HG02610 (cell line): Measurements from ENCODE around the gene SHROOM3.

Experiments used
- ATAC-seq: cut with Tn5 transposase; IDR thresholded peaks from one replicate; pipeline ENCODE4 v1.9.1; 2021; ENCODE audit warnings: mild to moderate bottlenecking, moderate library complexity; ENCODE audit not compliant: unreplicated experiment

SHROOM3 gene

GRCh38 chr4:76652389-76652788, 217.4 kb downstream of the SHROOM3 start:
- ATAC-seq, result no peak

- ATAC-seq, result no peak
Observed at GRCh38 chr4:76654084-76654483, 219.1 kb downstream of the SHROOM3 start.

DNA sequence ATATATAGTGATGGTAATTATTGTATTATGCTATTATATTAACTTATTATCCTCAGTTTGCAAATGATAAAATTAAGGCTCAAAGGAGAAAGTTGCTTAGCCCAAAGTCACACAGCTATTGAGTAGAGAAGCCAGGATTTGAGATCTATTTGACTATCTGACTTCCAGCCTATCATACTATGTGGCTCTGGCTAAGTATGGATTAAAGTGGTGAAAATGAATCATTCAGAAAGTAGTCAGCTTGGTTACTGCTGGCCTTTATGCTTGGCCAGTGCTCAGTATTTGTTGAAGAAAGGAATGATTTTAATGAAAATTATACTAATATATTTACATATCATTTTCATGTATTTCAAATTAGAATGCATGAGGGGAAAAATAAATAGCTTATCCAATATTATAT, 219.8 kb downstream of the SHROOM3 start:
- ATAC-seq, result no peak

- no peak for ATAC-seq
Observed at GRCh38 chr4:76655566-76656479, 220.8 kb downstream of the SHROOM3 start.

DNA sequence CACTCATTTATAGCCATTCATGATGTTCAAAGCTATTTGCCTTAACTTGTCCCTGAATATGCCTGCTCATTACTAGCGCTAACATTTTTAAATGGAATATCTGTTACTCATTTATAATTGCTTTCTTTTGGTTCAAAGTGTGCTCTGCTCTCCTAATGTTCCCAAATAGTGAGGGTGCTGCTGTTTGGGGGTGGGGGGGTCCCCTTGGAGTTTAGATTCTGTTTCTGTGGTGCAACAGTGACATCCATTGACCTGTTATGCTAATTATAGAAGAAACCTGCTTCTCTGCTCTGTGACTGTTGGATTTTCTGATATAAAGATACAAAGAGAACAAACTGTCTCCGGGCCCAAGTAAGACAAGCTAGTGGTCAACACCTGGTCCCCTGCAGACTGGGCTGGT, 222.4 kb downstream of the SHROOM3 start:
- no peak for ATAC-seq

- no peak for ATAC-seq
Observed at GRCh38 chr4:76658231-76659102, 223.4 kb downstream of the SHROOM3 start.

GRCh38 chr4:76659103-76659490, 224.1 kb downstream of the SHROOM3 start:
- no peak for ATAC-seq

DNA sequence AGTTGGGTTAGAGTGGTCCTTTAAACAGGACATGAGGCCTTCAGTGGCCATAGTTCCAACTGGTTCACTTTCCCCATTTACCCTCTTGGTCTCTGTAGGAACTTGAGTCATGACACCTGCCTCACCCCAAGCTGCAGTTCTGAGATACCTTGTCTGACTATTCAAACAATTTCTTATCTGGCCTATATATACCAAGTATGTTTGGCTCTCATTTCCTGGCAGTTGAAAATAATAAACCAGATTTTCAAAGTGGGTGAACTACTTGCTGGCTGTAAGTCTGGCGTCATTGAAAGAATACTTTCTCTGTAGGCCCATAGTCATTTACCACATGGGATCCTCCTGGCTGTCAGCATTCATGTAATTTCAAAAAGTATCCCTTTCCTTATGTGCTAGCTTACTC, 228.8 kb downstream of the SHROOM3 start:
- ATAC-seq, result no peak

GRCh38 chr4:76665153-76665552, 230.1 kb downstream of the SHROOM3 start:
- ATAC-seq, result no peak

DNA sequence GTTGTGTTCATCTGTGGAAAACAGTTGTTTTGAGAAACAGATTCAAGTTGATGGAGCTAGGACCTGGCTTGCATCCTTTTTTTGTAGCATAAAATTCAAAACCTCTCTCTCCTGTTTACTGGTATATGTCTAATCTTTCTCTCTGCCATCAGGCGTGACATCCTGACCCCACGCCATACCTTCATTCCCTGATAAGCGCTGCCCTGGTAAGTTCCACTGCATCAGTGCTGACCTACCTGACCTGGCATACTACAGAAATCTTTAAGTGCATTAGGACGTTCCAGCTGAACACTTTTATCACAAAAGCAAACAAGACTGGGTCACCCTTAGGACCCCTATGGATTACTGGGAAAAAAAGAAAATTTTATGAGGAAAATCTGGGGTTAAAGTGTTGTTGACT, 230.7 kb downstream of the SHROOM3 start:
- no peak for ATAC-seq

- no peak for ATAC-seq
Observed at GRCh38 chr4:76666944-76667532, 232.0 kb downstream of the SHROOM3 start.

DNA sequence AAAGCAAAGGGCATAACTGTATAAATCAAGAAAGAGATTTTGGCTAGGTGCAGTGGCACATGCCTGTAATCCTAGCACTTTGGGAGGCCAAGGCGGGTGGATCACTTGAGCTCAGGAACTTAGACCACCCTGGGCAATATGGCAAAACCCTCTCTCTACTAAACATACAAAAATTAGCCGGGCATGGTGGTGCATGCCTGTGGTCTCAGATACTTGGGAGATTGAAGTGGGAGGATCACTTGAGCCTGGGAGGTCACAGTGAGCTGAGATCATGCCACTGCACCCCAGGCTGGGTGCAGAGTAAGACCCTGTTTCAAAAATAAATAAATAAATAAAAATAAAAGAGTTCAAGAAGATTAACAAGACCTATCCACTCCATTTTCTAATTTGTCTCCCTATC, 235.6 kb downstream of the SHROOM3 start:
- ATAC-seq, result no peak

- no peak for ATAC-seq
Observed at GRCh38 chr4:76673362-76673761, 238.3 kb downstream of the SHROOM3 start.

- ATAC-seq, result no peak
Observed at GRCh38 chr4:76674983-76675382, 240.0 kb downstream of the SHROOM3 start.

DNA sequence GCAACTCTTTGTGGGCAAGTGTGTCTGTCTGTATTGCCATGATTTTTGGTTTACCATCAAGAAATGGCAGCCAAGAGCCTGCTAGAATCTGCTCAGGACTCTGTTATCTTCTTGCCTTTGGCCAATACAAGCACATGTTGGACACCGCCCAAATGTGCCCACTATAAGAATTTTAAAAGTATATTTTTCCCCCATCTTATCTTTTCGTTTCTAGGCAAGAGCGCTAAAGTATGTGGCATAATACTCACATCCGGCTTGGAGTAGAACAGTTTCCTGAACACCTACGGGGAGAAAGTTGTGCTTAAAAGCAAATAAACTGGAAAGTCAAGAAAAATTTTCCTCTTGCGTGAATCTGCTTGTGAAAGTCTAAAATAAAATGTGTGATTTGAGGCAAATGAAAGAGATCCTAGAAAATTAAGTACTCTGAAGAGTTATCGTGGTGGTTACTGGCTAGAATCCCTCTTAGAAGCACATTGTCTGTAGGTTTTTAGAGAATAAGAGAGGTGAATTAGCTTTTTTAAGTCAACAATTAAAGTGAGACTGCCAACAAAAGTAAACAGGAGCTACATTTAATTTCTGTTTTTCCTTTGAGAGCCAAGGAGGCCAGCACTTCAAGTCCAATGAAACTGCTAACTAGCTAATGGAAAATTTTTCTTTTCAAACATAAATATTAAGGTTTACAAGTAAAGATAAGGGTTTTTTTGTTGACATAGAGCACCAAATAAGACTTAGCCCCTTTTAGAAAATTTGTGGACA, 242.7 kb downstream of the SHROOM3 start:
- ATAC-seq, result no peak

DNA sequence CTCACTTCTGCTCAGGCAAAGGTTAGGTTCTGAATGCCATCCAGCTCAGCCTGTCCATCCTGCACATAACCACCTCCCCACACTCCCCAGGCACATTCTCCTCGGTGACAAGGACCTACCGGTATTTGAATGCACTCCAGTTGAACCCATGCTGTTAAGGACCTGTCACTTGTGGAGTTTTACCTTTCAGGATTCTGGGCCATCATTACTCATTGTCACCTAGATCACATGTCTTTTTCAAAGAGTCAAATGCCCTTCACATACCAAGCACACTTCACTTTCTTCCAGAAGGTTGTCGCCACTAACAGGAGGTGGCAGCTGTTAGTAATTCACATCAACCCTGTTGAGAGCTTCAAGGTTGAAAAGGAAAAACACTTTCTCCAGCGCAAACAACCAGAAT, 244.7 kb downstream of the SHROOM3 start:
- no peak for ATAC-seq

- ATAC-seq, result no peak
Observed at GRCh38 chr4:76680952-76681351, 245.9 kb downstream of the SHROOM3 start.

DNA sequence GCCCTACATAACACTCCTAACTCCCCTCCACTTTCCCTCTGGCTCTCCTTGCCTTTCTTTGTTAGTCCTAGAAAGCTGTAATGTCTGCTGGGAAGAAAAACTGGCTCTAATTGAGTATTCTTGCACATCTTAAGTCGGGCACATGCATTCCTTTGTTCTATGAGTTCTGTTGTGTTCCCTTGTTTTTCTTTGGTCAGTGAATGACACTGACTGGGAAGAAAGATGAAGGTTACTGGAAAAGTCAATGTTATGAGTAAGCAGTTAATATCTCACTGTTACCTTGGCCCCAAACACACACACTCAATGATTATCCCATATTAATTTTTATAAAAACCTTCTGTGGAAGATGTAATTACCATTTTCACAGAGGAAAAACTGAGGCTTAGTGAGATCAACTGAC, 247.0 kb downstream of the SHROOM3 start:
- ATAC-seq, result no peak

DNA sequence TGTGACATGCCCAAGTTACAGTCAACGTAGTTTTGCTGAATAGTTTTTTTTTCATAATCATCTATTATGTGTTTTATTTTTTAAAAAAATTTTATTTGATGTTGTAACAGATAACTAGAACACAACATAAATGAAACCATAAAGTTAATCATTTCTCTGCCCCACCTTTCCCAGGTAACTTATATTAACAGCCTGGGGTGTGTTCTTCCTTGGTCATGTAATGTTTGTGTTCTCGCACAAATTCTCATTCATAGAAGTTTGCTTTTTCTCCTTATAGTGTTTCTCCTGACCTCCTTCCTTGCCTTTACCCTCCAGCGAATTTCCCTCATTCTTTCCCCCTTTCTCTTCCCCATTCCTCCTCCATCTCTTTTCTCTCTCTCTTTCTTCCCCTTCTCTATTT, 248.1 kb downstream of the SHROOM3 start:
- ATAC-seq, result no peak

GRCh38 chr4:76687746-76688448, 252.9 kb downstream of the SHROOM3 start:
- ATAC-seq, result no peak
